ENCODE results near the gene BMX. TPM values are rescaled to one million over a fixed set of nuclear protein-coding genes. Genes with fewer than 3 reads are reported as not detected.

Gene BMX
- total and polyA plus RNA-seq, 10 of the 15 experiments (the other 5 are each of a cell fraction or from before 2014, with no cell fraction given): not detected

- no peak for TF ChIP-seq SP1 (IDR thresholded peaks at IDR 0.05; ENCODE audit: low read depth, low read length)
- no peak for TF ChIP-seq NFXL1 (IDR thresholded peaks at IDR 0.05; ENCODE audit: borderline replicate concordance)
- no peak for TF ChIP-seq NRF1 (conservative IDR thresholded peaks at IDR 0.05; ENCODE audit: low read depth, low read length)
- no peak for TF ChIP-seq SIN3A (IDR thresholded peaks at IDR 0.05; ENCODE audit: low read depth, low read length)
Observed at GRCh38 chrX:15514279-15514678, 13.7 kb downstream of the BMX start (continued).

- POLR2A ChIA-PET: no interaction called here
- ATAC-seq: no peak
- H3K27ac ChIP-seq (ENCODE audit: control insufficient read depth, insufficient read depth): no peak overlapping the region
- H3K9me3 ChIP-seq (replicated peaks; ENCODE audit: control insufficient read depth, insufficient read depth, low read length): no peaks in the 10 kb centered on the region
- no peak overlapping the region for H3K9ac ChIP-seq (ENCODE audit: control insufficient read depth, insufficient read depth, low read length)
- H3K4me2 ChIP-seq (ENCODE audit: control insufficient read depth, insufficient read depth): no peak overlapping the region
- CTCF ChIA-PET: interaction anchor here (0.9 to 1.9 kb wide), 2 partner anchors 15 to 67 kb away, joined by 3 to 5 read pairs; partner anchors contain the start of gene BMX
- DNase-seq (ENCODE audit: low read depth, low spot score): no peak
- no TSS peak for BruUV-seq (replicated peaks)
- TF ChIP-seq SMC3 (IDR thresholded peaks at IDR 0.05; ENCODE audit: borderline replicate concordance, low read length) (no peak), RELB (IDR thresholded peaks at IDR 0.05; ENCODE audit: low read depth) (no peak), ZSCAN29 (IDR thresholded peaks at IDR 0.05) (no peak), MEF2A (IDR thresholded peaks at IDR 0.05; ENCODE audit: insufficient read depth, low read depth, low read length) (no peak), ELK1 (IDR thresholded peaks at IDR 0.05; ENCODE audit: low read depth, low read length) (no peak), JUNB (IDR thresholded peaks at IDR 0.05) (no peak), SREBF2 (IDR thresholded peaks at IDR 0.05; ENCODE audit: low read length) (no peak)
- no peak for FAIRE-seq
- H4K20me1 ChIP-seq (ENCODE audit: control insufficient read depth, insufficient read depth): no peaks in the 10 kb centered on the region
- in situ Hi-C loops (cut with MboI): no loop called here
- intact Hi-C loops (cut with micrococcal nuclease; ENCODE audit: unreplicated experiment): no loop called here
- H3K36me3 ChIP-seq (ENCODE audit: control insufficient read depth in 2 of 2, insufficient read depth in 2 of 2, low read length in 1 of 2): no peaks in the 10 kb centered on the region
- no peak overlapping the region for H2AFZ ChIP-seq (ENCODE audit: control insufficient read depth, low read depth, low read length)
- H3K27me3 ChIP-seq (replicated peaks in 1 of 2; ENCODE audit: control insufficient read depth in 2 of 2, insufficient read depth in 2 of 2, low read length in 1 of 2): no peaks in the 10 kb centered on the region; a peak in 3 of 4 replicates
- no peak overlapping the region for H3K4me3 ChIP-seq
- H3K4me1 ChIP-seq (ENCODE audit: control insufficient read depth, insufficient read depth, low read length): no peaks in the 10 kb centered on the region
- no peaks in the 10 kb centered on the region for H3K79me2 ChIP-seq (ENCODE audit: control insufficient read depth, insufficient read depth, low read length)
- SMC1A ChIA-PET (ENCODE audit: uncharacterized antibody, unreplicated experiment): interaction anchor here (0.9 kb wide), 1 partner anchor 14 kb away, joined by 3 read pairs; no protein-coding TSS in a partner anchor
- RAD21 ChIA-PET (ENCODE audit: unreplicated experiment): interaction anchor here (1.2 kb wide), 1 partner anchor 20 kb away, joined by 3 read pairs; no protein-coding TSS in a partner anchor
- 14% methylated on average over 6 of the region's 6 CpGs for WGBS (ENCODE audit: insufficient coverage, insufficient replicate concordance, low lambda C conversion rate, missing lambda C conversion rate)
Observed at GRCh38 chrX:15515931-15516330, 15.3 kb downstream of the BMX start.
